NB4 (cell line): ENCODE results near the gene ZNF286A.
"Not testable (repeated sequence)": the region's sequence is repeated elsewhere in the genome, so short reads cannot be mapped to it uniquely, and the experiment has no call there.

Experiments used
- MYC ChIP-seq: IDR thresholded peaks from 2 replicates; pipeline ENCODE4 v1.6.1; 2011; ENCODE audit warnings: low read depth, low read length
- POLR2A ChIP-seq: IDR thresholded peaks from 2 replicates; pipeline ENCODE4 v1.6.1; 2011; ENCODE audit warnings: mild to moderate bottlenecking; ENCODE audit not compliant: insufficient read length; ENCODE audit errors: extremely low read depth
- TF ChIP-seq, protein P1 (sequence below): IDR thresholded peaks from one replicate; pipeline ENCODE4 v1.5.1; 2012; ENCODE audit warnings: low read depth, low read length

GRCh38 chr17:15708879-15709278, 9.3 kb downstream of the ZNF286A start:
- TF ChIP-seq, protein P1, sequence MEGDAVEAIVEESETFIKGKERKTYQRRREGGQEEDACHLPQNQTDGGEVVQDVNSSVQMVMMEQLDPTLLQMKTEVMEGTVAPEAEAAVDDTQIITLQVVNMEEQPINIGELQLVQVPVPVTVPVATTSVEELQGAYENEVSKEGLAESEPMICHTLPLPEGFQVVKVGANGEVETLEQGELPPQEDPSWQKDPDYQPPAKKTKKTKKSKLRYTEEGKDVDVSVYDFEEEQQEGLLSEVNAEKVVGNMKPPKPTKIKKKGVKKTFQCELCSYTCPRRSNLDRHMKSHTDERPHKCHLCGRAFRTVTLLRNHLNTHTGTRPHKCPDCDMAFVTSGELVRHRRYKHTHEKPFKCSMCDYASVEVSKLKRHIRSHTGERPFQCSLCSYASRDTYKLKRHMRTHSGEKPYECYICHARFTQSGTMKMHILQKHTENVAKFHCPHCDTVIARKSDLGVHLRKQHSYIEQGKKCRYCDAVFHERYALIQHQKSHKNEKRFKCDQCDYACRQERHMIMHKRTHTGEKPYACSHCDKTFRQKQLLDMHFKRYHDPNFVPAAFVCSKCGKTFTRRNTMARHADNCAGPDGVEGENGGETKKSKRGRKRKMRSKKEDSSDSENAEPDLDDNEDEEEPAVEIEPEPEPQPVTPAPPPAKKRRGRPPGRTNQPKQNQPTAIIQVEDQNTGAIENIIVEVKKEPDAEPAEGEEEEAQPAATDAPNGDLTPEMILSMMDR, result not testable (repeated sequence)
- not testable (repeated sequence) for TF ChIP-seq POLR2A, MYC
